Ascending aorta (tissue), 2 donors: ENCODE data around the gene BICRAL. TPM values are rescaled to one million over a fixed set of nuclear protein-coding genes. Genes with fewer than 3 reads are reported as not detected.
A peak's percentile ranks its signal among the peaks of the same experiment; 100 is the strongest.
"Not testable (repeated sequence)": the region's sequence is repeated elsewhere in the genome, so short reads cannot be mapped to it uniquely, and the experiment has no call there.

Experiments used
- DNase-seq, 2 donors: peaks; one replicate each; pipeline ENCODE4 v3.0.0-alpha.2; 2019; ENCODE audit warnings: low spot score in 2 of 2
- H3K27ac ChIP-seq, 2 donors: fragments of 200-600 bp; sonication (generic); one replicate each; pipeline ENCODE4 v1.5.1; 2016 to 2017; ENCODE audit warnings: mild to moderate bottlenecking in 1 of 2
- H3K27me3 ChIP-seq: fragments of 200-600 bp; sonication (generic); one replicate; pipeline ENCODE4 v1.5.1; 2017
- H3K36me3 ChIP-seq, 2 donors: fragments of 200-600 bp; sonication (generic); one replicate each; pipeline ENCODE4 v1.5.1; 2016
- H3K4me1 ChIP-seq, 2 donors: fragments of 200-600 bp; sonication (generic); one replicate each; pipeline ENCODE4 v1.5.1; 2016 to 2017; ENCODE audit warnings: mild to moderate bottlenecking in 1 of 2
- H3K4me3 ChIP-seq, 2 donors: fragments of 200-600 bp; sonication (generic); one replicate each; pipeline ENCODE4 v1.5.1; 2016 to 2017; ENCODE audit warnings: mild to moderate bottlenecking in 1 of 2
- H3K9me3 ChIP-seq, 2 donors: fragments of 200-600 bp; sonication (generic); one replicate each; pipeline ENCODE4 v1.5.1; 2016
- CTCF ChIP-seq, 3 experiments: fragments of 200-600 bp in 2 of 3; fragments of 450-650 bp in 1 of 3; sonication (generic) in 2 of 3; IDR thresholded peaks; one replicate each; pipeline ENCODE4 v1.5.1; 2016 to 2019; ENCODE audit warnings: antibody characterized with exemption in 3 of 3, mild to moderate bottlenecking in 1 of 3, moderate library complexity in 1 of 3
- intact Hi-C: fragments of 100-400 bp; cut with DNase I; formaldehyde crosslinking; loops from one replicate; pipeline ENCODE4 v1.15.1; 2023
- total RNA-seq: library from RNA; depleted of rRNA; stranded (reverse); fragments of >200 nt; gene quantifications from one replicate; pipeline ENCODE4 v1.1.0, GENCODE V29; 2016

The BICRAL gene
- total RNA-seq, 1 donor from 2014 or later: 9.7 TPM

- peak overlapping the region in 1 of 2 donors; percentile 31 for H3K4me3 ChIP-seq
- no peak for TF ChIP-seq CTCF (IDR thresholded peaks at IDR 0.05)
- H3K27ac ChIP-seq: peak overlapping the region; percentile 42 to 57
- peaks cover 3 to 58% of the 10 kb centered on the region in 2 donors for H3K4me1 ChIP-seq
- intact Hi-C loops: no loop called here
- peaks cover 0 to 5% of the 10 kb centered on the region in 2 donors for H3K36me3 ChIP-seq
- no peak for DNase-seq
- H3K27me3 ChIP-seq: no peaks in the 10 kb centered on the region
- no peaks in the 10 kb centered on the region for H3K9me3 ChIP-seq
Measured at GRCh38 chr6:42790549-42791181, 8.8 kb downstream of the BICRAL start.

GRCh38 chr6:42791706-42792320, 10.0 kb downstream of the BICRAL start:
- intact Hi-C loops: no loop called here
- Histone ChIP-seq H3K27me3 (no peaks in the 10 kb centered on the region), H3K4me1 (peaks cover 0 to 48% of the 10 kb centered on the region in 2 donors), H3K27ac (peak overlapping the region; percentile 48 to 57), H3K9me3 (no peaks in the 10 kb centered on the region), H3K36me3 (peaks cover 0 to 5% of the 10 kb centered on the region in 2 donors), H3K4me3 (no peak overlapping the region)
- DNase-seq: no peak
- TF ChIP-seq CTCF (IDR thresholded peaks at IDR 0.05): no peak

- no peak for TF ChIP-seq CTCF (IDR thresholded peaks at IDR 0.05)
- Histone ChIP-seq H3K27me3 (no peaks in the 10 kb centered on the region), H3K27ac (no peak overlapping the region), H3K36me3 (peaks cover 0 to 5% of the 10 kb centered on the region in 2 donors), H3K4me1 (peaks cover 0 to 23% of the 10 kb centered on the region in 2 donors), H3K9me3 (no peaks in the 10 kb centered on the region), H3K4me3 (no peak overlapping the region)
- intact Hi-C loops: no loop called here
- DNase-seq: no peak
Measured at GRCh38 chr6:42795651-42796050, 13.8 kb downstream of the BICRAL start.

- Histone ChIP-seq H3K36me3 (peaks cover 0 to 5% of the 10 kb centered on the region in 2 donors), H3K4me1 (peaks cover 0 to 23% of the 10 kb centered on the region in 2 donors), H3K27ac (no peak overlapping the region), H3K9me3 (no peaks in the 10 kb centered on the region), H3K4me3 (no peak overlapping the region), H3K27me3 (no peaks in the 10 kb centered on the region)
- intact Hi-C loops: no loop called here
- DNase-seq: no peak
- TF ChIP-seq CTCF (IDR thresholded peaks at IDR 0.05): no peak
Measured at GRCh38 chr6:42796171-42796570, 14.3 kb downstream of the BICRAL start.

DNA sequence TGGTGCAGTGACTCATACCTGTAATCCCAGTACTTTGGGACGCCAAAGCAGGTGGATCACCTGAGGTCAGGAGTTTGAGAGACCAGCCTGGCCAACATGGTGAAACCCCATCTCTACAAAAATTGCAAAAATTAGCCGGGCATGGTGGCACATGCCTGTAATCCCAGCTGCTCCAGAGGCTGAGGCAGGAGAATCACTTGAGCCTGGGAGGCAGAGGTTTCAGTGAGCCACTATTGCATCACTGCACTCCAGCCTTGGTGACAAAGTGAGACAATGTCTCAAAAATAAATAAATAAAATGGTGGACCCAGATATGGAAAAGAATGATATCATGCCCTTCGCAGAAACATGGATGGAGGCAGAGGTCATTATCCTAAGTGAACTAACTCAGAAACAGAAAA, 15.8 kb downstream of the BICRAL start:
- peak overlapping the region in 1 of 2 donors; percentile 28 for H3K27ac ChIP-seq
- H3K36me3 ChIP-seq, H3K9me3 ChIP-seq, DNase-seq, H3K27me3 ChIP-seq, H3K4me3 ChIP-seq, intact Hi-C loops: not testable (repeated sequence)
- peaks cover 0 to 25% of the 10 kb centered on the region in 2 donors for H3K4me1 ChIP-seq

GRCh38 chr6:42805297-42805861, 23.5 kb downstream of the BICRAL start:
- Histone ChIP-seq H3K27me3 (no peaks in the 10 kb centered on the region), H3K4me1 (peaks cover 0 to 19% of the 10 kb centered on the region in 2 donors), H3K27ac (no peak overlapping the region), H3K36me3 (no peaks in the 10 kb centered on the region), H3K4me3 (no peak overlapping the region), H3K9me3 (no peaks in the 10 kb centered on the region)
- no peak for DNase-seq
- no peak for TF ChIP-seq CTCF (IDR thresholded peaks at IDR 0.05)
- intact Hi-C loops: no loop called here

DNA sequence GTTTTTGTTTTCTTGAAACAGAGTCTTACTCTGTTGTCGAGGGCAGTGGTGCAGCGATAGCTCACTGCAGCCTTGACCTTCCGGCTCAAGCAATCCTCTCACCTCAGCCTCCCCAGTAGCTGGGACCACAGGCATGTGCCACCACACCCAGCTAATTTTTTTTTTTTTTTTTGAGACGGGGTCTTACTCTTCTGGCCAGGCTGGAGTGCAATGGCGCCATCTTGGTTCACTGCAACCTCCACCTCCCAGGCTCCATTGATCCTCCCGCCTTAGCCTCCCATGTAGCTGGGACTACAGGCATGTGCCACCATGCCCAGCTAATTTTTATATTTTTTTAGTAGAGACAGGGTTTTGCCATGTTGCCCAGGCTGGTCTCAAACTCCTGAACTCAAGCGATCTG, 24.5 kb downstream of the BICRAL start:
- H3K9me3 ChIP-seq, intact Hi-C loops, H3K27ac ChIP-seq, H3K36me3 ChIP-seq, H3K4me3 ChIP-seq, H3K27me3 ChIP-seq, DNase-seq: not testable (repeated sequence)
- H3K4me1 ChIP-seq: peaks cover 0 to 12% of the 10 kb centered on the region in 2 donors
